ENCODE results near the gene VIM. TPM values are rescaled to one million over a fixed set of nuclear protein-coding genes. Genes with fewer than 3 reads are reported as not detected.
A peak's percentile ranks its signal among the peaks of the same experiment; 100 is the strongest.

The VIM gene
- total and polyA plus RNA-seq, 9 donors, result 2,090 to 3,715 (median 2,608) TPM

DNA sequence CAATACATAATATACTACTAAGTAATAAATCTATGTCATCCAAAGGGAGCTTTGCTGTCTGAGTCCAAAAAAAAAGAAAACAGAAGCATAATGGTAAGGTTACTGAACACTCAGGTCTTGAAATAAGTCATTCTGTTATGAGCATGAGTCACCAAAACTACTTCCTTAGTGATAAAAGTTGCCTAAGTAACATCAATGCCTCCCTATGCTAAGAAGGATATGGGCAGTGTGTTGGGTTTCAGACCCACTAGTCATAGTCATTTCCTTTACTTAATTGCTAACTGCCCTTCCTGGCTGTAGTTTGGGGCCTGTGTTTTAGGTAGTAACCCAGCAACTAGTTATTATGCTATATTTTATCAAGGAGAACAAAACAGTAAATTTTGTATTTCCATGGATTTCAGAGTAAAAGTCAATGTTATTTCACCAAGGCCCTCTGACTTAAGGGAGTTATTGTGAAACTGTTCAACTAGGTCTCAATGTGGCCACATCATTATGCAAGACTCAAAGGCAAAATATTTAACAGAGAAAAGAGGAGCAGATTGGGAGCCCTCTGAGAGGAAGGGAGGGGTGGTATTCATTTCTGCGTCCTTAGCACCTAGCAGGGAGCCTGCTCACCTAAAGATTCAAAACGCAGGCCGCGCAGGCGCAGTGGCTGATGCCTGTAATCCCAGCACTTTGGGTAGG lies 11.7 kb upstream of the VIM start:
- Histone ChIP-seq H3K36me3 (ENCODE audit: control insufficient read depth, insufficient read depth, low read length) (no peaks in the 10 kb centered on the region), H3K4me3 (ENCODE audit: low read length) (no peak overlapping the region), H3K9me3 (replicated peaks; ENCODE audit: control insufficient read depth, low read depth, low read length) (no peaks in the 10 kb centered on the region), H3K27me3 (ENCODE audit: control insufficient read depth, insufficient read depth, low read length) (no peaks in the 10 kb centered on the region), H3K4me1 (ENCODE audit: control insufficient read depth, insufficient read depth, low read length) (no peaks in the 10 kb centered on the region), H3K27ac (ENCODE audit: low read length) (peak overlapping the region; percentile 77)
- DNase-seq, result peak; percentile 71
- 73% methylated on average over 5 of the region's 5 CpGs for WGBS (ENCODE audit: insufficient coverage)

DNA sequence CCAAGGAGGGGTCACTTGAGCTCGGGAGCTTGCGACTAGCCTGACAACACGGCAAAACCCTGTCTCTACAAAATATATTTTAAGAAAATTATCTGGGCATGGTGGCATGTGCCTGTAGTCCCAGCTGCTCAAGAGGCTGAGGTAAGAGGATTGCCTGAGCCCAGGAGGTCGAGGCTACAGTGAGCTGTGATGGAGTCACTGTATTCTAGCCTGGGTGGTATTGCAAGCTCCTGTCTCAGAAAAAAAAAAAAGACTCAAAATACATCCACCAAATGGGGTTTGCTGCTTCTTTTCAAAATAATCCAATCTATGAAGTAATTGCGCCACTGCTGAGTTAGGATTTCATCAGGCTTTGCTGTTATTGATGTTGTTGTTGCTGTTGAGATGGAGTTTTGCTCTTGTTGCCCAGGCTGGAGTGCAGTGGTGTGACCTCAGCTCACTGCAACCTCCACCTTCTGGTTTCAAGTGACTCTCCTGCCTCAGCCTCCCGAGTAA lies 11.1 kb upstream of the VIM start:
- Histone ChIP-seq H3K4me1 (ENCODE audit: control insufficient read depth, insufficient read depth, low read length) (no peaks in the 10 kb centered on the region), H3K4me3 (ENCODE audit: low read length) (no peak overlapping the region), H3K27ac (ENCODE audit: low read length) (peak overlapping the region; percentile 77), H3K36me3 (ENCODE audit: control insufficient read depth, insufficient read depth, low read length) (no peaks in the 10 kb centered on the region), H3K9me3 (replicated peaks; ENCODE audit: control insufficient read depth, low read depth, low read length) (no peaks in the 10 kb centered on the region), H3K27me3 (ENCODE audit: control insufficient read depth, insufficient read depth, low read length) (no peaks in the 10 kb centered on the region)
- no CpG with 5 or more reads among the region's 6 CpGs for WGBS (ENCODE audit: insufficient coverage)
- no peak for DNase-seq

DNA sequence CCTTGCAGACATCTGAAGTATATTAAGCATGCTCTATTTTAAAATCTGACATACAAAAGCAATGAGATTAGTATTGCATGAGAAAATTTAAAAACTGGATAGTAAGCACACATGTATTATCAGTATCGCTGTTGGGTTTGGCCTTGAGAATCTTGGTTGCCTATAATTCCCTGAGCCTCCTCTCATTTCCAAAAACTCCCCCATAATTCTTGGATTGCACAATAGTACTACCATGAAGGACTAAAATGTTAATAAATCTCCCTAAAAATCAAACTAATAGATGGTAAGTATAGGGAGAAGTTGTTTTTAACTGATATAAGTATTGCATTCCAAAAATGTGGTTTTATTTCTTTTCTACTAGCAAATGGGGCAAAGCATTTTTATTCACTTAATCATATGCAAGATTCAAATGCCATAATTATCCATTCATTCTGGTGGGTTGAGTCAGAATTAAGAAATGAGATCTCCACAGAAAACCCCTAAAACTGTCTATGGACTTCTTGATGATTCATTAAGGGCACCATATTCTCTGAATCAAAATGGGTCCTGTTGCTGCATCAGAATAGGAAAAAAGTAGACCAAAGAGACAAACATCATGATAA lies 10.3 kb upstream of the VIM start:
- WGBS (ENCODE audit: insufficient coverage), result no CpG with 5 or more reads among the region's 1 CpG
- H3K36me3 ChIP-seq (ENCODE audit: control insufficient read depth, insufficient read depth, low read length), result no peaks in the 10 kb centered on the region
- no peaks in the 10 kb centered on the region for H3K27me3 ChIP-seq (ENCODE audit: control insufficient read depth, insufficient read depth, low read length)
- H3K4me3 ChIP-seq (ENCODE audit: low read length), result no peak overlapping the region
- no peak overlapping the region for H3K27ac ChIP-seq (ENCODE audit: low read length)
- H3K4me1 ChIP-seq (ENCODE audit: control insufficient read depth, insufficient read depth, low read length), result no peaks in the 10 kb centered on the region
- no peaks in the 10 kb centered on the region for H3K9me3 ChIP-seq (replicated peaks; ENCODE audit: control insufficient read depth, low read depth, low read length)
- DNase-seq, result no peak

DNA sequence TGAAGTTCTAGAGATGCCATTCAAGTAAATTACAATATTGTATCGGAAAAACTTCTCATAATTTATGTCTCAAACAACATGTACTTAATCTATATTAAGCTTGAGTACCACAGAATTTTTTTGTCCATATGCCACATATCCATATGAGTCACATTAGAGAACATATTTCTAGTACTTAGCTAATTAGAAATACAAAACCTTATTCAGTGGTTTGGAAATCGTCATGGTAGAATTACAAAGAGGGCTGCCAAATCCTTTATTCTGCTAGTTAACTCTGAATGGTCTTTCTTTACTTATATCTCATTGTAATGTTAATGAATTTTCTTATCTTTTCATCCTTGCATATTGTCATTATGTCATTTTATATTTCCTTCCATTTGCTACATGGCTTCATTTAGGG lies 9.0 kb upstream of the VIM start:
- H3K27ac ChIP-seq (ENCODE audit: low read length), result no peak overlapping the region
- no CpG with 5 or more reads among the region's 2 CpGs for WGBS (ENCODE audit: insufficient coverage)
- no peaks in the 10 kb centered on the region for H3K4me1 ChIP-seq (ENCODE audit: control insufficient read depth, insufficient read depth, low read length)
- H3K9me3 ChIP-seq (replicated peaks; ENCODE audit: control insufficient read depth, low read depth, low read length), result no peaks in the 10 kb centered on the region
- H3K4me3 ChIP-seq (ENCODE audit: low read length), result no peak overlapping the region
- DNase-seq, result no peak
- no peaks in the 10 kb centered on the region for H3K27me3 ChIP-seq (ENCODE audit: control insufficient read depth, insufficient read depth, low read length)
- H3K36me3 ChIP-seq (ENCODE audit: control insufficient read depth, insufficient read depth, low read length), result no peaks in the 10 kb centered on the region

DNA sequence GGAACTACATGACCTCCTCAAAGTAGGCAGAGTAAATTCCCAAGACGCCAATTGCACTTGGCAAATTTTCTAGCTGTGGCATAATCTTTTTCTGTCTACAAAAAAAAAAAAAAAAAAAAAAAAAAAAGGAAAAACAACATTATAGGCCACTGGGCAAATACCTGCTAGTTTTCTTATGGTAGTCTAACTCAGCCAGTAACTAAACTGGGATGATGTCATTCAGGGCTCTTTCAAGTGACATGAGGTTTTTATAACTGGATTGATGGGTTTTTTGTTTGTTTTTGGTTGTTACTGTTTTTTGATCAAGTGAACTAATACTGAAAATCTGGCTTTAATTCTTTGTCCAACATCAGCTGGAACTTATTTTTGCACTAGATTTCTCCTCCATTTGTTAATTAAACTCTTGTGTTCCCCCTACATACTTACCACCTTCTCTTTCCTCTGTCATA lies 7.4 kb upstream of the VIM start:
- Histone ChIP-seq H3K27ac (ENCODE audit: low read length) (no peak overlapping the region), H3K9me3 (replicated peaks; ENCODE audit: control insufficient read depth, low read depth, low read length) (no peaks in the 10 kb centered on the region), H3K27me3 (ENCODE audit: control insufficient read depth, insufficient read depth, low read length) (no peaks in the 10 kb centered on the region), H3K36me3 (ENCODE audit: control insufficient read depth, insufficient read depth, low read length) (no peaks in the 10 kb centered on the region), H3K4me3 (ENCODE audit: low read length) (no peak overlapping the region), H3K4me1 (ENCODE audit: control insufficient read depth, insufficient read depth, low read length) (no peaks in the 10 kb centered on the region)
- no peak for DNase-seq
- no CpG with 5 or more reads among the region's 1 CpG for WGBS (ENCODE audit: insufficient coverage)

DNA sequence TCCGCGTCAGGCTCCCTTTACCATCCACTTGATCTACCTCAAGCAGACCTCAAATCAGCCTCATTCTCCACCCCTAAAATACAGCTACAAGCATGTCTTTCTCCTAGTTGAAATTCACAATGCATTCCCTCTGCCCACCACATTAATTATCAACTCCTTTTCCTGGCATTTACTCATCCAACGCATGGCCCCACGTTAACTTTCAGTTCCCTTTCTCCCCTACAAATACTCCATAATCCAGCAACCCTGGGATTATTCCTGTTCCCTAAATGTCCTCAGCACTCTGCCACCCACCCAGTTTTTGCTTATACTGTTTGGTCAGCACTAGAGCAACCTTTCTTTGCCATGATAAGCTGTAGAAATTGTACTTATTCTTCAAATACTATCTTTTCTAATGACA lies 5.7 kb upstream of the VIM start:
- H3K9me3 ChIP-seq (replicated peaks; ENCODE audit: control insufficient read depth, low read depth, low read length), result no peaks in the 10 kb centered on the region
- H3K4me3 ChIP-seq (ENCODE audit: low read length), result no peak overlapping the region
- H3K27me3 ChIP-seq (ENCODE audit: control insufficient read depth, insufficient read depth, low read length), result no peaks in the 10 kb centered on the region
- no peaks in the 10 kb centered on the region for H3K36me3 ChIP-seq (ENCODE audit: control insufficient read depth, insufficient read depth, low read length)
- no peak overlapping the region for H3K27ac ChIP-seq (ENCODE audit: low read length)
- no peak for DNase-seq
- H3K4me1 ChIP-seq (ENCODE audit: control insufficient read depth, insufficient read depth, low read length), result peaks cover 7% of the 10 kb centered on the region
- WGBS (ENCODE audit: insufficient coverage), result 79% methylated on average over 4 of the region's 4 CpGs

DNA sequence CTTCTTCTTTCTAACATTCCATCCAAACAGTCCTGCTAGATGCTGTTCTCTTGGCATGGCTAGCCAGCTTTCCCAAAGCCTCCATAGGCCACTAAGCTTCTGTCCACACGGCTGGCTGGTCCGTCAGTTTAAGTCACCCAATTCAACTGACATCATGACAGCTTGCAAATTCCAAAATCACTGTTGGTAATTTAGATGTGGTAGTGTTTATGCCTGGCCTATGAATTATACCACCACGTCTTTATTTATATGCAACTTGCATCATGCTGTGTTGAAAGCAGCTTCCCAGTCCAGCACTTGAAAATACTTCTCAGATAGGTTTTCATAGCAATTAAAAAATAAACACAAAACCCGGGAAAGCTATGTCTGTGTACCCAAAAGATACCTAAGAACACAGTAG lies 2.2 kb upstream of the VIM start:
- H3K4me1 ChIP-seq (ENCODE audit: control insufficient read depth, insufficient read depth, low read length), result peaks cover 12% of the 10 kb centered on the region
- H3K36me3 ChIP-seq (ENCODE audit: control insufficient read depth, insufficient read depth, low read length), result peaks cover 5% of the 10 kb centered on the region
- no peaks in the 10 kb centered on the region for H3K9me3 ChIP-seq (replicated peaks; ENCODE audit: control insufficient read depth, low read depth, low read length)
- H3K27me3 ChIP-seq (ENCODE audit: control insufficient read depth, insufficient read depth, low read length), result no peaks in the 10 kb centered on the region
- no peak overlapping the region for H3K27ac ChIP-seq (ENCODE audit: low read length)
- no peak overlapping the region for H3K4me3 ChIP-seq (ENCODE audit: low read length)
- DNase-seq, result no peak
- WGBS (ENCODE audit: insufficient coverage), result 80% methylated on average over 1 of the region's 4 CpGs

DNA sequence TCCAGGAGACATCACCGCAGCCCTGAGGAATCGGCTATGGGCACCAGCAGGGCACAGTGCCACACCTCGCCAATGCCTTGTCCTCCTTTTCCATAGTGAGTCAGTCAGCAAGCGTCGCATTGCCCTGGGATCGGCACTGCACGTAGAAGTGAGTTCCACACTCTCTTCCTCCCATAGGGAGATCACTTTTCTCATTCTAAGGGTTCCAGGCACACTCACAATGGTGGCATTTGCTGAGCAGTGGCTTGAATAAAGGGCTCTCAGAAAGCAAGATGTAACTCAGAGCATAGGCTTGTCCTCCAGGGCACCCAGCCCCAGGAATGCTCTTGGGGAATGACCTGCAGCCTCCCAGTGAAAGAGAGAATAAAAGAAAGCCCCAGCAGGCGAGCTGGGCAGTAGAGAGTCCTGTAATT lies 1.1 kb upstream of the VIM start:
- Histone ChIP-seq H3K4me3 (ENCODE audit: low read length) (no peak overlapping the region), H3K27me3 (ENCODE audit: control insufficient read depth, insufficient read depth, low read length) (no peaks in the 10 kb centered on the region), H3K4me1 (ENCODE audit: control insufficient read depth, insufficient read depth, low read length) (peaks cover 12% of the 10 kb centered on the region), H3K36me3 (ENCODE audit: control insufficient read depth, insufficient read depth, low read length) (peaks cover 10% of the 10 kb centered on the region), H3K9me3 (replicated peaks; ENCODE audit: control insufficient read depth, low read depth, low read length) (no peaks in the 10 kb centered on the region), H3K27ac (ENCODE audit: low read length) (peak overlapping the region; percentile 32)
- 86% methylated on average over 7 of the region's 8 CpGs for WGBS (ENCODE audit: insufficient coverage)
- no peak for DNase-seq

DNA sequence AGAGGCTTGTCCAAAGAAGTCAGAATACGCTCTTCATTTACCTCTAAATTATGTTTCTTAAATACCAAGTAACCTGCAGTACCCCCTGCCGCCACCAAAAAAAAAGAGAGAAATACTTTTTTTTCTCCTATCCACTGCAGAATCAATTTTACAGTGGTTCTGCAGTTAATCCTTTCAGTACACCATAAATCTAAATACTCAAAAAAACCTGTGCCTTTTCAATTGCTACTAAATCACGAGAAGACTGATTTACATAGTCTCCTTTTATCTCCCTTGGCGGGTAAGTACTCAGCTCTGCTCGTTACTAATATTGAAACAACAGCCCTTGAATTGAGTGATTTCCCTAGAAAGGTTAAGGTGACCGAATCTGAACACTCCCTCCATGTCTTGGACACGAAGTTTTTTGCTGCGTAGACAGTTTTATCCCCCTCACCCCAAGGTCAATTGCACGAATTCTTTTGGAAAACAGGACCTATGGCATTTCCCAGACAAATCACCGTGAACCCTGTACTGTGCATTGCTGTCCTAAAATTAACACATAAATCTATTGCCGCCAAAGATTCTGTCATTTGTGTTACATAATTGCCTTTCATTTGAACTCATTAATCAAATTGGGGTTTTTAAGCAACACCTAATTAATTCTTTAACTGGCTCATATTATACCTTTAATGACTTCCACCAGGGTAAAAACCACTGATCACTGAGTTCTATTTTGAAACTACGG lies 512 bp upstream of the VIM start:
- peaks cover 12% of the 10 kb centered on the region for H3K4me1 ChIP-seq (ENCODE audit: control insufficient read depth, insufficient read depth, low read length)

DNA sequence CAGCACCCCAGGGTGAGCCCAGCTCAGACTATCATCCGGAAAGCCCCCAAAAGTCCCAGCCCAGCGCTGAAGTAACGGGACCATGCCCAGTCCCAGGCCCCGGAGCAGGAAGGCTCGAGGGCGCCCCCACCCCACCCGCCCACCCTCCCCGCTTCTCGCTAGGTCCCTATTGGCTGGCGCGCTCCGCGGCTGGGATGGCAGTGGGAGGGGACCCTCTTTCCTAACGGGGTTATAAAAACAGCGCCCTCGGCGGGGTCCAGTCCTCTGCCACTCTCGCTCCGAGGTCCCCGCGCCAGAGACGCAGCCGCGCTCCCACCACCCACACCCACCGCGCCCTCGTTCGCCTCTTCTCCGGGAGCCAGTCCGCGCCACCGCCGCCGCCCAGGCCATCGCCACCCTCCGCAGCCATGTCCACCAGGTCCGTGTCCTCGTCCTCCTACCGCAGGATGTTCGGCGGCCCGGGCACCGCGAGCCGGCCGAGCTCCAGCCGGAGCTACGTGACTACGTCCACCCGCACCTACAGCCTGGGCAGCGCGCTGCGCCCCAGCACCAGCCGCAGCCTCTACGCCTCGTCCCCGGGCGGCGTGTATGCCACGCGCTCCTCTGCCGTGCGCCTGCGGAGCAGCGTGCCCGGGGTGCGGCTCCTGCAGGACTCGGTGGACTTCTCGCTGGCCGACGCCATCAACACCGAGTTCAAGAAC lies 1.1 kb downstream of the VIM start:
- Histone ChIP-seq H3K27me3 (ENCODE audit: control insufficient read depth, insufficient read depth, low read length) (no peaks in the 10 kb centered on the region), H3K4me1 (ENCODE audit: control insufficient read depth, insufficient read depth, low read length) (peaks cover 22% of the 10 kb centered on the region), H3K9me3 (replicated peaks; ENCODE audit: control insufficient read depth, low read depth, low read length) (no peaks in the 10 kb centered on the region), H3K36me3 (ENCODE audit: control insufficient read depth, insufficient read depth, low read length) (peaks cover 31% of the 10 kb centered on the region), H3K4me3 (ENCODE audit: low read length) (peak overlapping the region; percentile 89), H3K27ac (ENCODE audit: low read length) (peak overlapping the region; percentile 99)
- WGBS (ENCODE audit: insufficient coverage), result 0% methylated on average over 62 of the region's 72 CpGs
- DNase-seq, result peak; percentile 98

More for the DNA sequence above, 512 bp upstream of the VIM start:
- peak overlapping the region; percentile 89 for H3K4me3 ChIP-seq (ENCODE audit: low read length)
- WGBS (ENCODE audit: insufficient coverage), result 11% methylated on average over 5 of the region's 12 CpGs
- H3K27ac ChIP-seq (ENCODE audit: low read length), result peak overlapping the region; percentile 99
- H3K36me3 ChIP-seq (ENCODE audit: control insufficient read depth, insufficient read depth, low read length), result peaks cover 15% of the 10 kb centered on the region
- DNase-seq, result peak; percentile 57
- H3K27me3 ChIP-seq (ENCODE audit: control insufficient read depth, insufficient read depth, low read length), result no peaks in the 10 kb centered on the region
- H3K9me3 ChIP-seq (replicated peaks; ENCODE audit: control insufficient read depth, low read depth, low read length), result no peaks in the 10 kb centered on the region
